IMR-90 (cell line): ENCODE results near the gene RAB31. TPM values are rescaled to one million over a fixed set of nuclear protein-coding genes. Genes with fewer than 3 reads are reported as not detected.

Experiments used
- ATAC-seq: fragments of 200-7000 bp; cut with Tn5 transposase; 2 replicates; pipeline ENCODE4 v1.9.1; 2020; ENCODE audit warnings: low read depth, mild to moderate bottlenecking, moderate library complexity
- BruUV-seq: library from RNA; stranded (reverse); fragments of 400-500 nt; replicated peaks from 2 replicates; lab custom pipeline; 2021; lab: Mats Ljungman, UMichigan
- CTCF ChIA-PET: fragments of 300-600 bp; formaldehyde crosslinking; extraction: SDS; loops from one replicate; lab custom pipeline; 2021; ENCODE audit warnings: antibody characterized with exemption; lab: Yijun Ruan, JAX
- POLR2A ChIA-PET: fragments of 300-600 bp; sonication (Branson Sonifier 250); formaldehyde crosslinking; loops from one replicate; lab custom pipeline; 2022; ENCODE audit warnings: antibody characterized with exemption; ENCODE audit not compliant: unreplicated experiment; lab: Charles Lee
- DNase-seq: peaks from one replicate; pipeline ENCODE4 v3.0.0; 2013
- H2AFZ ChIP-seq: replicated peaks from 2 replicates; pipeline ENCODE3; 2013; ENCODE audit warnings: low read length, mild to moderate bottlenecking; ENCODE audit not compliant: poor library complexity
- H2AK5ac ChIP-seq: 2 replicates; pipeline ENCODE4 v1.6.1; 2013; ENCODE audit warnings: low read depth, low read length, inconsistent platforms
- H2AK9ac ChIP-seq: replicated peaks from 2 replicates; pipeline ENCODE3; 2013; ENCODE audit warnings: mild to moderate bottlenecking, low read depth, low read length, moderate library complexity; ENCODE audit not compliant: poor library complexity
- H2BK120ac ChIP-seq: 2 replicates; pipeline ENCODE4 v1.6.1; 2013; ENCODE audit warnings: low read depth, low read length, inconsistent platforms
- H2BK15ac ChIP-seq: 3 replicates; pipeline ENCODE4 v1.6.1; 2013; ENCODE audit warnings: low read depth, low read length, inconsistent platforms
- H2BK20ac ChIP-seq: 2 replicates; pipeline ENCODE4 v1.6.1; 2013; ENCODE audit warnings: low read depth, mild to moderate bottlenecking, inconsistent platforms, low read length, moderate library complexity
- H2BK5ac ChIP-seq: 2 replicates; pipeline ENCODE4 v1.6.1; 2013; ENCODE audit warnings: mild to moderate bottlenecking, low read depth, low read length, inconsistent platforms; ENCODE audit not compliant: poor library complexity, severe bottlenecking
- H3K14ac ChIP-seq: replicated peaks from 2 replicates; pipeline ENCODE4 v1.6.1; 2013; ENCODE audit warnings: low read depth, low read length, inconsistent platforms
- H3K18ac ChIP-seq: 2 replicates; pipeline ENCODE4 v1.6.1; 2013; ENCODE audit warnings: low read depth, low read length, control low read depth
- H3K23ac ChIP-seq: 2 replicates; pipeline ENCODE4 v1.6.1; 2013; ENCODE audit warnings: low read depth, low read length, inconsistent platforms
- H3K27ac ChIP-seq: 2 replicates; pipeline ENCODE4 v1.5.1; 2013; ENCODE audit warnings: mild to moderate bottlenecking, control low read depth, low read length; ENCODE audit not compliant: insufficient read depth
- H3K27me3 ChIP-seq: 2 replicates; pipeline ENCODE4 v1.6.1; 2013; ENCODE audit warnings: low read length; ENCODE audit not compliant: control insufficient read depth, insufficient read depth
- H3K36me3 ChIP-seq: 2 replicates; pipeline ENCODE4 v1.6.1; 2013; ENCODE audit warnings: low read length, mixed read lengths; ENCODE audit not compliant: control insufficient read depth, insufficient read depth
- H3K4ac ChIP-seq: 2 replicates; pipeline ENCODE4 v1.6.1; 2013; ENCODE audit warnings: low read depth, low read length, inconsistent platforms
- H3K4me1 ChIP-seq: 2 replicates; pipeline ENCODE4 v1.6.1; 2013; ENCODE audit warnings: low read length, mixed read lengths; ENCODE audit not compliant: control insufficient read depth, insufficient read depth
- H3K4me2 ChIP-seq: 2 replicates; pipeline ENCODE4 v1.6.1; 2013; ENCODE audit warnings: low read depth, mild to moderate bottlenecking, control low read depth, low read length, moderate library complexity
- H3K4me3 ChIP-seq: 2 replicates; pipeline ENCODE4 v1.5.1; 2013; ENCODE audit warnings: low read depth, mild to moderate bottlenecking, control low read depth, low read length, moderate library complexity; ENCODE audit not compliant: insufficient read depth
- H3K56ac ChIP-seq: 2 replicates; pipeline ENCODE4 v1.6.1; 2013; ENCODE audit warnings: low read length, inconsistent platforms; ENCODE audit not compliant: insufficient read depth; ENCODE audit errors: extremely low read depth
- H3K79me1 ChIP-seq, 2 experiments: 2 replicates each; pipeline ENCODE4 v1.6.1; 2013; ENCODE audit warnings: low read length in 2 of 2, inconsistent platforms in 1 of 2, low read depth in 1 of 2
- H3K9ac ChIP-seq: 2 replicates; pipeline ENCODE4 v1.6.1; 2013; ENCODE audit warnings: low read depth, low read length, control low read depth
- H3K9me1 ChIP-seq: 2 replicates; pipeline ENCODE4 v1.6.1; 2013; ENCODE audit warnings: low read length, inconsistent platforms; ENCODE audit not compliant: insufficient read depth
- H3K9me3 ChIP-seq: 2 replicates; pipeline ENCODE4 v1.6.1; 2013; ENCODE audit warnings: low read length; ENCODE audit not compliant: control insufficient read depth, insufficient read depth
- H4K20me1 ChIP-seq: 2 replicates; pipeline ENCODE4 v1.6.1; 2013; ENCODE audit warnings: low read length, inconsistent platforms; ENCODE audit not compliant: insufficient read depth
- H4K5ac ChIP-seq: 2 replicates; pipeline ENCODE4 v1.6.1; 2013; ENCODE audit warnings: mild to moderate bottlenecking, low read depth, low read length, control low read depth
- H4K8ac ChIP-seq, 2 experiments: 2 replicates each; pipeline ENCODE4 v1.6.1; 2013; ENCODE audit warnings: low read depth in 2 of 2, low read length in 2 of 2, control low read depth in 1 of 2, inconsistent platforms in 1 of 2
- H4K91ac ChIP-seq: 2 replicates; pipeline ENCODE4 v1.6.1; 2013; ENCODE audit warnings: low read depth, low read length, inconsistent platforms; ENCODE audit not compliant: insufficient read depth
- BHLHE40 ChIP-seq: fragments of 150-350 bp; IDR thresholded peaks from 2 replicates; pipeline ENCODE4 v1.6.1; 2016; ENCODE audit warnings: mild to moderate bottlenecking, low read depth, low read length
- CEBPB ChIP-seq: IDR thresholded peaks from 2 replicates; pipeline ENCODE4 v1.6.1; 2012; ENCODE audit warnings: low read depth, low read length, improper control_type of control experiment
- CHD1 ChIP-seq: IDR thresholded peaks from 2 replicates; pipeline ENCODE4 v1.6.1; 2012; ENCODE audit warnings: low read depth, low read length, improper control_type of control experiment
- CTCF ChIP-seq: conservative IDR thresholded peaks from 2 replicates; pipeline ENCODE4 v1.5.1; 2012; ENCODE audit warnings: mild to moderate bottlenecking, low read depth, low read length, improper control_type of control experiment
- FOS ChIP-seq: fragments of 150-350 bp; IDR thresholded peaks from 2 replicates; pipeline ENCODE4 v1.6.1; 2016; ENCODE audit warnings: low read depth, low read length
- MAFK ChIP-seq: IDR thresholded peaks from 2 replicates; pipeline ENCODE4 v1.6.1; 2012; ENCODE audit warnings: low read depth, low read length, improper control_type of control experiment
- MAZ ChIP-seq: IDR thresholded peaks from 2 replicates; pipeline ENCODE4 v1.6.1; 2012; ENCODE audit warnings: low read depth, mild to moderate bottlenecking, low read length, improper control_type of control experiment, moderate library complexity, borderline replicate concordance
- MXI1 ChIP-seq: IDR thresholded peaks from 2 replicates; pipeline ENCODE4 v1.6.1; 2012; ENCODE audit warnings: low read depth, mild to moderate bottlenecking, low read length, moderate library complexity, borderline replicate concordance
- NFE2L2 ChIP-seq: fragments of 150-350 bp; IDR thresholded peaks from 2 replicates; pipeline ENCODE4 v1.6.1; 2016; ENCODE audit warnings: low read depth, mild to moderate bottlenecking, low read length
- POLR2A ChIP-seq: IDR thresholded peaks from 2 replicates; pipeline ENCODE4 v1.6.1; 2012; ENCODE audit warnings: mild to moderate bottlenecking, low read depth, low read length
- RAD21 ChIP-seq: IDR thresholded peaks from 2 replicates; pipeline ENCODE4 v1.6.1; 2012; ENCODE audit warnings: low read length, improper control_type of control experiment
- RCOR1 ChIP-seq: IDR thresholded peaks from 2 replicates; pipeline ENCODE4 v1.6.1; 2012; ENCODE audit warnings: mild to moderate bottlenecking, low read length, improper control_type of control experiment; ENCODE audit not compliant: insufficient replicate concordance
- RFX5 ChIP-seq: IDR thresholded peaks from 2 replicates; pipeline ENCODE4 v1.8.0; 2012; ENCODE audit warnings: low read depth, mild to moderate bottlenecking, low read length, moderate library complexity
- SMC3 ChIP-seq: fragments of 150-350 bp; IDR thresholded peaks from 2 replicates; pipeline ENCODE4 v1.6.1; 2016; ENCODE audit warnings: low read depth, mild to moderate bottlenecking, antibody characterized with exemption, low read length, moderate library complexity
- WGBS, 2 experiments: methylation state at CpG; one replicate each; pipeline versions ENCODE4 v1.1.5 to v1.1.7; 2013; ENCODE audit warnings: missing lambda C conversion rate in 2 of 2; ENCODE audit not compliant: insufficient read length in 1 of 2; ENCODE audit errors: extremely low coverage in 2 of 2; 5-methylcytosine and 5-hydroxymethylcytosine counted together
- dilution Hi-C: fragments of 300-500 bp; cut with HindIII; formaldehyde crosslinking; loops from one replicate; pipeline ENCODE4 v1.14.3; 2018; ENCODE audit warnings: low sequenced_read_pairs; ENCODE audit not compliant: unreplicated experiment
- in situ Hi-C: fragments of 300-500 bp; cut with MboI; formaldehyde crosslinking; loops from 3 replicates; pipeline ENCODE4 v1.14.3; 2019; ENCODE audit warnings: low sequenced_read_pairs, inconsistent platforms, mixed read lengths
- intact Hi-C: fragments of 100-400 bp; cut with micrococcal nuclease; formaldehyde crosslinking; loops from 2 replicates; pipeline ENCODE4 v1.10.0; 2022
- polyA plus RNA-seq, 3 experiments: library from polyadenylated mRNA; depleted of rRNA; stranded (reverse); fragments of >200 nt; gene quantifications; 2 replicates each; pipeline ENCODE4 v1.2.3, GENCODE V29; 2012; ENCODE audit warnings: low replicate concordance in 1 of 3
- total RNA-seq: library from RNA; depleted of rRNA; stranded (reverse); fragments of >200 nt; gene quantifications from 2 replicates; pipeline ENCODE4 v1.2.3, GENCODE V29; 2012
- TF ChIP-seq, protein P1 (sequence below): fragments of 150-350 bp; IDR thresholded peaks from 2 replicates; pipeline ENCODE4 v1.6.1; 2017; ENCODE audit warnings: mild to moderate bottlenecking, antibody characterized with exemption, low read length, low read depth
- TF ChIP-seq, protein P2 (sequence below): fragments of 150-350 bp; IDR thresholded peaks from 2 replicates; pipeline ENCODE4 v1.6.1; 2016; ENCODE audit warnings: low read depth, mild to moderate bottlenecking, low read length, moderate library complexity, borderline replicate concordance

RAB31 gene
- total and polyA plus RNA-seq, 2 of the 4 experiments (the other 2 are of a cell fraction) = 13.8 to 26.9 TPM

- Histone ChIP-seq H2BK20ac (no peak overlapping the region), H2BK5ac (no peak overlapping the region), H4K91ac (no peak overlapping the region), H3K14ac (no peak overlapping the region), H3K9me3 (no peaks in the 10 kb centered on the region), H3K18ac (no peak overlapping the region), H3K4ac (no peak overlapping the region), H3K79me1 (no peaks in the 10 kb centered on the region), H2BK120ac (no peak overlapping the region), H2AK5ac (no peak overlapping the region), H3K4me1 (peaks cover 1% of the 10 kb centered on the region; the same call in 1 of the 2 replicates), H3K23ac (no peak overlapping the region), H3K27ac (no peak overlapping the region), H3K27me3 (no peaks in the 10 kb centered on the region), H2BK15ac (no peak overlapping the region), H2AFZ (no peak overlapping the region), H3K4me2 (no peak overlapping the region), H3K9ac (no peak overlapping the region), H4K20me1 (no peaks in the 10 kb centered on the region), H4K5ac (no peak overlapping the region), H2AK9ac (no peak overlapping the region), H3K36me3 (no peaks in the 10 kb centered on the region), H3K4me3 (no peak overlapping the region), H3K56ac (no peak overlapping the region), H4K8ac (no peak overlapping the region), H3K9me1 (no peaks in the 10 kb centered on the region)
- no TSS peak for BruUV-seq
- ATAC-seq (no peak), DNase-seq (no peak)
- TF ChIP-seq, protein P1, sequence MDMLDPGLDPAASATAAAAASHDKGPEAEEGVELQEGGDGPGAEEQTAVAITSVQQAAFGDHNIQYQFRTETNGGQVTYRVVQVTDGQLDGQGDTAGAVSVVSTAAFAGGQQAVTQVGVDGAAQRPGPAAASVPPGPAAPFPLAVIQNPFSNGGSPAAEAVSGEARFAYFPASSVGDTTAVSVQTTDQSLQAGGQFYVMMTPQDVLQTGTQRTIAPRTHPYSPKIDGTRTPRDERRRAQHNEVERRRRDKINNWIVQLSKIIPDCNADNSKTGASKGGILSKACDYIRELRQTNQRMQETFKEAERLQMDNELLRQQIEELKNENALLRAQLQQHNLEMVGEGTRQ = no peak
- TF ChIP-seq BHLHE40 = no peak
- no peak for TF ChIP-seq RFX5
- TF ChIP-seq, protein P2, sequence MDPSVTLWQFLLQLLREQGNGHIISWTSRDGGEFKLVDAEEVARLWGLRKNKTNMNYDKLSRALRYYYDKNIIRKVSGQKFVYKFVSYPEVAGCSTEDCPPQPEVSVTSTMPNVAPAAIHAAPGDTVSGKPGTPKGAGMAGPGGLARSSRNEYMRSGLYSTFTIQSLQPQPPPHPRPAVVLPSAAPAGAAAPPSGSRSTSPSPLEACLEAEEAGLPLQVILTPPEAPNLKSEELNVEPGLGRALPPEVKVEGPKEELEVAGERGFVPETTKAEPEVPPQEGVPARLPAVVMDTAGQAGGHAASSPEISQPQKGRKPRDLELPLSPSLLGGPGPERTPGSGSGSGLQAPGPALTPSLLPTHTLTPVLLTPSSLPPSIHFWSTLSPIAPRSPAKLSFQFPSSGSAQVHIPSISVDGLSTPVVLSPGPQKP = no peak
- no peak for TF ChIP-seq SMC3
- no peak for TF ChIP-seq MAFK
- no peak for TF ChIP-seq CHD1
- TF ChIP-seq FOS = no peak
- TF ChIP-seq RAD21 = no peak
- no peak for TF ChIP-seq NFE2L2
- TF ChIP-seq CEBPB = no peak
- TF ChIP-seq MAZ = no peak
- no peak for TF ChIP-seq RCOR1
- TF ChIP-seq POLR2A = no peak
- TF ChIP-seq CTCF = no peak
- TF ChIP-seq MXI1 = no peak
- WGBS, 2 experiments = no CpG with 5 or more reads among the region's 12 CpGs
- CTCF ChIA-PET = no interaction called here
- dilution Hi-C loops = no loop called here
- POLR2A ChIA-PET = no interaction called here
- in situ Hi-C loops = no loop called here
- intact Hi-C loops = loop anchor here (5.0 kb wide), 1 partner anchor 882 kb away; no protein-coding TSS in a partner anchor
Measured at GRCh38 chr18:9884532-9885140, 176.5 kb downstream of the RAB31 start.
